ENCODE results near the gene FRMD6. TPM values are rescaled to one million over a fixed set of nuclear protein-coding genes. Genes with fewer than 3 reads are reported as not detected.
A peak's percentile ranks its signal among the peaks of the same experiment; 100 is the strongest.

Gene FRMD6
- total RNA-seq, result 10 to 100 TPM; 13.5 to 25.7 (median 19.3) TPM

DNA sequence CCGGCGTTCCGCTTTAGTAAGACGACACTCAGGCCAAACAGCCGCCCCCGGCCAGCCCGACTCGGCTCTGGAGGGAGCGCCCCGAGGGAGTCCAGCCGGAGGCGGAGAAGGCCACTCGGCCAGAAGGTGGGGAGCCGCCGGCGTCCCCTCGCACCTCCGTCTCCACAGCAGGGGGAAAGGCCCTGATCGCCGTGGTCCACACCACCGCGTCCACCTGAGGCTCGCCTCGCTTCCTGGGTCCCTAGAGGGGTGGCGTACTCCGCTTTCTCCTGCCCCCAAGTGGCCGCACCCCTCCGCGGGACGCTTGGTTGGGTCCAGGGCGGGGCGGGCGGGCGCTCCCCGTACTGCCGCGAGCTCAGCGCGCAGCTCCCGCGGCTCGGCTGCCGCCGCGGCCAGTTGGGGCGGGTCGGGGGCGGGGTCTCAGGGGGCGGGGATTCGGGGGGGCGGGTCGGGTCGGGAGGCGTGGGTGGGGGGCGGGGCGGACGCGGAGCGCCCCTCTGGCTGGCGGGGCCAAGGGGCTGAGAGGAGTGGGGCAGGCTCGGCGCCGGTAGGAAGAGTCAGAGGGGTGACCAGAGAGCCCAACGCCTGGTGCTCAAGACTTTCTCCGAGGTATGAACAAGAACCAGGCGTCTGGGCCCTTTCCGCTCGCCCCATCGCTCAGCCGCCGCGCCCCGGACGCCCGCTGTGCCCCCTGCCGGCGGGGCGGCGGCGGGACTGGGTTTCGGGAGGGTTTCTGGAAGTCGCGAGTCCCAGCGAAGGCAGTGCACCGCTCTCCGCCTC, at the start of gene FRMD6:
TSS of gene FRMD6 (plus strand) at position 523 of the 780 bp plus-strand sequence. CDS start 37,927 bp downstream, outside the sequence.
- TF ChIP-seq CTCF (IDR thresholded peaks at IDR 0.05), result peak in 2 of 3 donors; percentile 27 to 67
- DNase-seq (ENCODE audit: low spot score) (peak; percentile 62), ATAC-seq (ENCODE audit: low FRiP score) (peak; percentile 91)

- DNase-seq (ENCODE audit: low spot score), result no peak
- TF ChIP-seq CTCF (IDR thresholded peaks at IDR 0.05), result no peak
These were observed 49.4 kb upstream of the FRMD6 start for GRCh38 chr14:51602310-51602709.

GRCh38 chr14:51603495-51603894, 48.2 kb upstream of the FRMD6 start:
- no peak for DNase-seq (ENCODE audit: low spot score)
- TF ChIP-seq CTCF (IDR thresholded peaks at IDR 0.05), result no peak
- ATAC-seq (ENCODE audit: low FRiP score), result no peak

More at GRCh38 chr14:51602310-51602709, 49.4 kb upstream of the FRMD6 start:
- ATAC-seq (ENCODE audit: low FRiP score), result no peak

GRCh38 chr14:51604073-51604472, 47.6 kb upstream of the FRMD6 start:
- DNase-seq (ENCODE audit: low spot score) (no peak), ATAC-seq (ENCODE audit: low FRiP score) (peak; percentile 66)
- TF ChIP-seq CTCF (IDR thresholded peaks at IDR 0.05), result no peak

DNA sequence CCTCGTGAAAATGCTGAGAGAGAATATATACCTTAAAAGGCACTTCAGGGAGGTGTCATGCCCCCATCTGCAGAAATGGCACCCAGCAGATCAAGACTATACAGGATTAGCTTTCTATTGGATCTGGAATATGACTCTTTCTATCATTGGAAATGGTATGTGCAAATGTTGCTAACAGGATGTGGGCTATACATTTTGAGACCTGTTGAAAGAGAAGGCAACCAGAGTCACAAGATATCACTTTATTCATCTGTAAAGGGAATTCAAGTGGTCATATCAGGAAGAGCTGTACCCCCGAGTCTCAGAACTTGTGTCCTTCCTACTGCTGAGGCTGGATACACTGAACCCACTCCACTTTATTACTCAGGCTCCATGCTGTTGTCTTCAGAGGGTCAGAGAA, 46.1 kb upstream of the FRMD6 start:
- DNase-seq (ENCODE audit: low spot score) (no peak), ATAC-seq (ENCODE audit: low FRiP score) (no peak)

GRCh38 chr14:51607711-51608110, 44.0 kb upstream of the FRMD6 start:
- no peak for TF ChIP-seq CTCF (IDR thresholded peaks at IDR 0.05)
- ATAC-seq (ENCODE audit: low FRiP score) (no peak), DNase-seq (ENCODE audit: low spot score) (no peak)

More for the DNA sequence above, 46.1 kb upstream of the FRMD6 start:
- no peak for TF ChIP-seq CTCF (IDR thresholded peaks at IDR 0.05)
